Liver (tissue), 9 donors: Measurements from ENCODE around the gene TET2. TPM values are rescaled to one million over a fixed set of nuclear protein-coding genes. Genes with fewer than 3 reads are reported as not detected.

Experiments used
- DNase-seq: peaks from one replicate; pipeline ENCODE4 v3.0.0-alpha.2; 2017; ENCODE audit warnings: low spot score
- H3K27ac ChIP-seq, 2 donors: one replicate each; pipeline ENCODE4 v1.7.0; 2013; ENCODE audit warnings: inconsistent platforms in 2 of 2, low read length in 2 of 2, control low read depth in 1 of 2, low read depth in 1 of 2, mild to moderate bottlenecking in 1 of 2
- H3K27me3 ChIP-seq, 4 donors: one replicate each; pipeline versions ENCODE4 v1.6.1 to v1.7.0; 2013; ENCODE audit warnings: low read length in 3 of 4, inconsistent platforms in 1 of 4, mild to moderate bottlenecking in 1 of 4, moderate library complexity in 1 of 4; ENCODE audit not compliant: control insufficient read depth in 4 of 4, insufficient read depth in 4 of 4
- H3K36me3 ChIP-seq, 4 donors: one replicate each; pipeline versions ENCODE4 v1.6.1 to v1.7.0; 2013; ENCODE audit warnings: low read length in 3 of 4, mild to moderate bottlenecking in 3 of 4, low read depth in 1 of 4, moderate library complexity in 1 of 4; ENCODE audit not compliant: control insufficient read depth in 4 of 4, insufficient read depth in 3 of 4
- H3K4me1 ChIP-seq, 4 donors: one replicate each; pipeline versions ENCODE4 v1.6.1 to v1.7.0; 2013; ENCODE audit warnings: low read length in 3 of 4, mild to moderate bottlenecking in 3 of 4, moderate library complexity in 1 of 4; ENCODE audit not compliant: control insufficient read depth in 4 of 4, insufficient read depth in 4 of 4
- H3K4me3 ChIP-seq, 3 donors: one replicate each; pipeline versions ENCODE4 v1.6.1 to v1.7.0; 2013; ENCODE audit warnings: low read length in 3 of 3, control low read depth in 1 of 3, low read depth in 1 of 3, mild to moderate bottlenecking in 1 of 3
- H3K9ac ChIP-seq, 2 donors: one replicate each; pipeline ENCODE4 v1.7.0; 2013; ENCODE audit warnings: low read length in 2 of 2, mild to moderate bottlenecking in 2 of 2, moderate library complexity in 2 of 2, control low read depth in 1 of 2, low read depth in 1 of 2
- H3K9me3 ChIP-seq, 4 donors: one replicate each; pipeline versions ENCODE4 v1.6.1 to v1.7.0; 2013; ENCODE audit warnings: low read length in 3 of 4; ENCODE audit not compliant: control insufficient read depth in 4 of 4
- CTCF ChIP-seq: fragments of 150-350 bp; IDR thresholded peaks from 2 replicates; pipeline ENCODE4 v1.5.1; 2017; ENCODE audit warnings: improper control_type of control experiment, low read depth, low read length; ENCODE audit not compliant: missing input control
- FOXA2 ChIP-seq: IDR thresholded peaks from 2 replicates; pipeline ENCODE4 v1.6.1; 2016; ENCODE audit warnings: antibody characterized with exemption
- GABPA ChIP-seq, 2 donors: IDR thresholded peaks in 1 of 2; conservative IDR thresholded peaks in 1 of 2; 2 replicates each; pipeline ENCODE4 v1.6.1; 2016; ENCODE audit warnings: antibody characterized with exemption in 2 of 2, mild to moderate bottlenecking in 1 of 2, moderate library complexity in 1 of 2
- HNF4G ChIP-seq: IDR thresholded peaks from 2 replicates; pipeline ENCODE4 v1.6.1; 2016; ENCODE audit warnings: antibody characterized with exemption
- JUND ChIP-seq, 2 donors: IDR thresholded peaks; 2 replicates each; pipeline ENCODE4 v1.6.1; 2016; ENCODE audit warnings: antibody characterized with exemption in 2 of 2
- MAX ChIP-seq: IDR thresholded peaks from 2 replicates; pipeline ENCODE4 v1.6.1; 2016; ENCODE audit warnings: antibody characterized with exemption
- NR2F2 ChIP-seq: IDR thresholded peaks from 2 replicates; pipeline ENCODE4 v1.6.1; 2016; ENCODE audit warnings: antibody characterized with exemption
- REST ChIP-seq: IDR thresholded peaks from 2 replicates; pipeline ENCODE4 v1.6.1; 2016; ENCODE audit warnings: antibody characterized with exemption, mild to moderate bottlenecking
- SP1 ChIP-seq: IDR thresholded peaks from 2 replicates; pipeline ENCODE4 v1.6.1; 2018; ENCODE audit warnings: antibody characterized with exemption, mild to moderate bottlenecking
- TAF1 ChIP-seq: conservative IDR thresholded peaks from 2 replicates; pipeline ENCODE4 v1.6.1; 2016; ENCODE audit warnings: antibody characterized with exemption, mild to moderate bottlenecking
- WGBS: extraction: QIAGEN DNeasy Blood & Tissue Kit; methylation state at CpG from one replicate; pipeline ENCODE4 v1.1.7; 2013; 5-methylcytosine and 5-hydroxymethylcytosine counted together
- polyA plus RNA-seq, 2 donors: library from polyadenylated mRNA; stranded (reverse) in 1 of 2; unstranded in 1 of 2; fragments of 200-250 nt in 1 of 2; fragments of >200 nt in 1 of 2; fragmentation: Nextera tagmentation in 1 of 2; extraction: Ambion mirVana in 1 of 2; gene quantifications; one replicate each; pipeline versions ENCODE4 v1.2.1 to v1.2.3, GENCODE V29; 2013 to 2015
- total RNA-seq, 2 donors: library from RNA; depleted of rRNA; stranded (reverse); fragments of >200 nt; gene quantifications; one replicate each; pipeline ENCODE4 v1.2.3, GENCODE V29; 2014
- TF ChIP-seq, protein P1 (sequence below): IDR thresholded peaks from 2 replicates; pipeline ENCODE4 v1.6.1; 2016; ENCODE audit warnings: antibody characterized with exemption
- donor health status: healthy.
- donor health status: healthy.
- donor health status: healthy.
- donor health status: healthy.
- donor health status: healthy.

The TET2 gene
- total and polyA plus RNA-seq, 4 donors, result 0.88 to 8.4 (median 5.5) TPM

DNA sequence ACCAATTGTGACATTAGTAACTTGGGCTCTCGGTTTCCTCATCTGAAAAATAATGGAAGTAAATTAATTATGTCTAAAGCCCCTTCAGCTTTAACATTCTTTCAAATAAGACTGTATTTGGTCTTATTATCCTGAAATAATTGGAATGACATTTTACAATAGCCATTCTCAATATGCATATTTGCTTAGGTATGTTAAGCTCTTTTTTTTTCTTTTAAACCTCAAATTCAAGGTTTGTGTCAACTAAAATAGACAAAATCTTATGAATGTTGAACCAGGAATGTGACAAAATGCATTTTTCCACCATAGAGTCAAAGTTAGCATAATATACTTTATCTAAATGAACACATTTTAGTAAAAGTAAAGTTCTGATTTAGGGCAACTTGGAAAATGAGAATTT is 34.4 kb upstream of the TET2 start:
- Histone ChIP-seq H3K9ac (no peak overlapping the region), H3K27me3 (no peaks in the 10 kb centered on the region), H3K36me3 (no peaks in the 10 kb centered on the region), H3K4me1 (peaks cover 0 to 2% (median 0%) of the 10 kb centered on the region in 4 donors), H3K9me3 (no peaks in the 10 kb centered on the region), H3K4me3 (no peak overlapping the region), H3K27ac (no peak overlapping the region)
- TF ChIP-seq JUND (IDR thresholded peaks at IDR 0.05) (no peak), NR2F2 (no peak), HNF4G (no peak), GABPA (IDR thresholded peaks at IDR 0.05 in 1 of 2, conservative IDR thresholded peaks at IDR 0.05 in 1 of 2) (no peak), FOXA2 (no peak), MAX (no peak), SP1 (no peak), TAF1 (no peak), REST (no peak), CTCF (no peak)
- TF ChIP-seq, protein P1, sequence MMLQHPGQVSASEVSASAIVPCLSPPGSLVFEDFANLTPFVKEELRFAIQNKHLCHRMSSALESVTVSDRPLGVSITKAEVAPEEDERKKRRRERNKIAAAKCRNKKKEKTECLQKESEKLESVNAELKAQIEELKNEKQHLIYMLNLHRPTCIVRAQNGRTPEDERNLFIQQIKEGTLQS, result no peak
- no peak for DNase-seq
- WGBS, result 92% methylated on average over 1 of the region's 1 CpG

GRCh38 chr4:105113800-105114199 is 32.9 kb upstream of the TET2 start:
- no peak overlapping the region for H3K9ac ChIP-seq
- WGBS, result 58% methylated on average over 1 of the region's 1 CpG
- no peak for TF ChIP-seq MAX
- TF ChIP-seq SP1, result no peak
- TF ChIP-seq JUND (IDR thresholded peaks at IDR 0.05), result no peak
- no peak for TF ChIP-seq NR2F2
- no peaks in the 10 kb centered on the region for H3K36me3 ChIP-seq
- no peak overlapping the region for H3K27ac ChIP-seq
- H3K4me1 ChIP-seq, result peaks cover 0 to 2% (median 0%) of the 10 kb centered on the region in 4 donors
- DNase-seq, result no peak
- no peak overlapping the region for H3K4me3 ChIP-seq
- H3K27me3 ChIP-seq, result no peaks in the 10 kb centered on the region
- H3K9me3 ChIP-seq, result no peaks in the 10 kb centered on the region
